PC-9 (cell line): ENCODE results near the gene BICDL2. TPM values are rescaled to one million over a fixed set of nuclear protein-coding genes. Genes with fewer than 3 reads are reported as not detected.
"Not testable (repeated sequence)": the region's sequence is repeated elsewhere in the genome, so short reads cannot be mapped to it uniquely, and the experiment has no call there.

ENCODE experiments used
- BruUV-seq: library from RNA; stranded (reverse); fragments of 400-500 nt; replicated peaks from 2 replicates; lab custom pipeline; 2021; lab: Mats Ljungman, UMichigan
- CTCF ChIA-PET: fragments of 300-600 bp; sonication (Branson Sonifier 250); formaldehyde crosslinking; loops from one replicate; lab custom pipeline; 2022; ENCODE audit warnings: antibody characterized with exemption; lab: Charles Lee
- POLR2A ChIA-PET: fragments of 300-600 bp; sonication (Branson Sonifier 250); formaldehyde crosslinking; loops from one replicate; lab custom pipeline; 2022; ENCODE audit warnings: antibody characterized with exemption; ENCODE audit not compliant: unreplicated experiment; lab: Charles Lee
- DNase-seq, 2 experiments: peaks; one replicate each; pipeline versions ENCODE4 v3.0.0 to v3.0.0-alpha.2; 2015 to 2022; ENCODE audit warnings: mixed read lengths in 1 of 2
- H2AFZ ChIP-seq: fragments of 200-600 bp; sonication (generic); 2 replicates; pipeline ENCODE4 v1.8.1; 2017; ENCODE audit warnings: antibody characterized with exemption
- H3F3A ChIP-seq: fragments of 200-600 bp; sonication (generic); 2 replicates; pipeline ENCODE4 v1.8.1; 2017; ENCODE audit warnings: antibody characterized with exemption, mild to moderate bottlenecking, low read depth; ENCODE audit not compliant: insufficient read depth
- H3K27ac ChIP-seq: fragments of 200-600 bp; sonication (generic); 2 replicates; pipeline ENCODE4 v1.6.1; 2016; ENCODE audit warnings: mixed run types
- H3K27me3 ChIP-seq: fragments of 200-600 bp; sonication (generic); 2 replicates; pipeline ENCODE4 v1.6.1; 2016; ENCODE audit warnings: low read depth, mixed run types; ENCODE audit not compliant: insufficient read depth
- H3K36me3 ChIP-seq: fragments of 200-600 bp; sonication (generic); 2 replicates; pipeline ENCODE4 v1.6.1; 2016; ENCODE audit warnings: low read depth, mixed run types
- H3K4me1 ChIP-seq: fragments of 200-600 bp; sonication (generic); replicated peaks from 2 replicates; pipeline ENCODE4 v1.6.1; 2016; ENCODE audit warnings: mixed run types; ENCODE audit not compliant: insufficient read depth
- H3K4me2 ChIP-seq: fragments of 200-600 bp; sonication (generic); 2 replicates; pipeline ENCODE4 v1.6.1; 2017; ENCODE audit warnings: mixed run types
- H3K4me3 ChIP-seq: fragments of 200-600 bp; sonication (generic); 2 replicates; pipeline ENCODE4 v1.6.1; 2016; ENCODE audit warnings: mixed run types
- H3K79me2 ChIP-seq: fragments of 200-600 bp; sonication (generic); 2 replicates; pipeline ENCODE4 v1.6.1; 2017; ENCODE audit warnings: low read depth, mixed run types
- H3K9me2 ChIP-seq: fragments of 200-600 bp; sonication (generic); 2 replicates; pipeline ENCODE4 v1.8.1; 2017; ENCODE audit warnings: mild to moderate bottlenecking; ENCODE audit not compliant: insufficient read depth
- H3K9me3 ChIP-seq: fragments of 200-600 bp; sonication (generic); 2 replicates; pipeline ENCODE4 v1.8.1; 2016; ENCODE audit warnings: low read depth; ENCODE audit not compliant: insufficient read depth
- H4K20me1 ChIP-seq: fragments of 200-600 bp; sonication (generic); 2 replicates; pipeline ENCODE4 v1.8.1; 2017; ENCODE audit not compliant: insufficient read depth
- EZH2 ChIP-seq: fragments of 200-600 bp; sonication (generic); IDR thresholded peaks from 2 replicates; pipeline ENCODE4 v1.8.0; 2017; ENCODE audit warnings: antibody characterized with exemption, low read depth
- intact Hi-C: fragments of 100-400 bp; cut with micrococcal nuclease; formaldehyde crosslinking; loops from one replicate; pipeline ENCODE4 v1.10.0; 2022; ENCODE audit not compliant: unreplicated experiment
- total RNA-seq: library from RNA; stranded (reverse); gene quantifications from 2 replicates; pipeline ENCODE4 v1.2.3, GENCODE V29; 2021
- TF ChIP-seq, protein P1 (sequence below): fragments of 200-600 bp; sonication (generic); conservative IDR thresholded peaks from 2 replicates; pipeline ENCODE4 v1.6.1; 2017; ENCODE audit warnings: mixed run types, antibody characterized with exemption, mild to moderate bottlenecking, moderate library complexity

BICDL2 gene
- total RNA-seq, 1 experiment from 2014 or later = 57.9 TPM

DNA sequence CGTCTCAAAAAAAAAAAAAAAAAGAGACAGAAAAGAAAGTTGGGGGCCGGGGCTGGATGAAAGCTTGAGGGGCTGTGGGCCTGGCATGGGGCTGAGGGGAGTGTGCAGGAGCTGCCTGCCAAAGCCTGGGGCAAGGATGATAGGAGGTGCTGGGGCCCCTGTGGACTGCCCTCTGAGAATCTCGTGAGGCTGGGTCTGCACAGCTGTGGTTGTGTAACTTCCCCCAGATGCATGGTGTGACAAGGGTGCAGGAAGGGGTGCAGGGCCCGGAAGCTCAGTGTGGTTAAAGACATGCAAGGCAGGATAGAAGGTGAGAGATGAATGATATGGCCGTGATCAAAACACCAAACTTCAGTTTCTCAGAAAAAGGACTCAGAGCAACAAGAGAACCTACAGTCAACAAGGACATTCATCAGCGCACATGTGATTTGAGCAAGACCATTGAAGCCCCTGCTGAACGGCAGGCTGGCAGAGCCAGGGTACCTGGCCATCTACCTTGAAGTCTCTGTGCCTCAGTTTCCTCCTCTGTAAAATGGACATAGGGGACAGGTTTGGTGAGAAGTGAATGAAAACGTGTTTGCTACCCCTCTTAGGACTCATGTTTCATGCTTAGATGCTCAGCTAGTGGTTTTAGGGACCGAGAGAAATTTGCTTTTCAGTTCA, 38.2 kb upstream of the BICDL2 start:
- intact Hi-C loops = no loop called here
- Histone ChIP-seq H3K27me3 (peaks cover 10% of the 10 kb centered on the region), H3K9me3 (no peaks in the 10 kb centered on the region), H3K79me2 (no peaks in the 10 kb centered on the region), H3K4me3 (no peak overlapping the region), H2AFZ (no peak overlapping the region), H3K36me3 (no peaks in the 10 kb centered on the region), H4K20me1 (no peaks in the 10 kb centered on the region), H3K4me2 (no peak overlapping the region), H3F3A (0 out of 2 replicates have a peak, but pooled peaks cover 6% of the 10 kb centered on the region), H3K27ac (no peak overlapping the region), H3K9me2 (no peaks in the 10 kb centered on the region), H3K4me1 (peaks cover 15% of the 10 kb centered on the region)
- ChIA-PET POLR2A (no interaction called here), CTCF (no interaction called here)
- no peak for TF ChIP-seq EZH2
- TF ChIP-seq, protein P1, sequence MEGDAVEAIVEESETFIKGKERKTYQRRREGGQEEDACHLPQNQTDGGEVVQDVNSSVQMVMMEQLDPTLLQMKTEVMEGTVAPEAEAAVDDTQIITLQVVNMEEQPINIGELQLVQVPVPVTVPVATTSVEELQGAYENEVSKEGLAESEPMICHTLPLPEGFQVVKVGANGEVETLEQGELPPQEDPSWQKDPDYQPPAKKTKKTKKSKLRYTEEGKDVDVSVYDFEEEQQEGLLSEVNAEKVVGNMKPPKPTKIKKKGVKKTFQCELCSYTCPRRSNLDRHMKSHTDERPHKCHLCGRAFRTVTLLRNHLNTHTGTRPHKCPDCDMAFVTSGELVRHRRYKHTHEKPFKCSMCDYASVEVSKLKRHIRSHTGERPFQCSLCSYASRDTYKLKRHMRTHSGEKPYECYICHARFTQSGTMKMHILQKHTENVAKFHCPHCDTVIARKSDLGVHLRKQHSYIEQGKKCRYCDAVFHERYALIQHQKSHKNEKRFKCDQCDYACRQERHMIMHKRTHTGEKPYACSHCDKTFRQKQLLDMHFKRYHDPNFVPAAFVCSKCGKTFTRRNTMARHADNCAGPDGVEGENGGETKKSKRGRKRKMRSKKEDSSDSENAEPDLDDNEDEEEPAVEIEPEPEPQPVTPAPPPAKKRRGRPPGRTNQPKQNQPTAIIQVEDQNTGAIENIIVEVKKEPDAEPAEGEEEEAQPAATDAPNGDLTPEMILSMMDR = no peak
- BruUV-seq = no TSS peak
- DNase-seq = no peak

DNA sequence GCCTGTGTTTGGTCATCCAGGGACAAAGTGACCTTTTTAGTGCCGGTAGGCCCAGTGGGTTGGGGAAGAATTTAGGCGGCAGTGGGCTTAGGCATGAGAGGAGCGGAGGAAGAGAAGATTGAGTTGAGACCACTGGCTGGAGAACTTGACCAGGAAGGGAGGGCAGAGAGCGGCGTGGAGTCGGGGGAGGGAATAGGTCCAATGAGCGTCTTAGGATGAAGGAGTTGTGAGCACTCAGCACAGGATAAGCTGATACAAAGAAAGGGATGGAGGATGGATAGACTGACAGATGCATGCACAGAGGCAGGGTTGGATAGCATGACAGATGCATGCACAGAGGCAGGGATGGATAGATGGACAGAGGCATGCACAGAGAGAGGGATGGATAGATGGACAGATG, 36.7 kb upstream of the BICDL2 start:
- Histone ChIP-seq H3K9me3 (no peaks in the 10 kb centered on the region), H4K20me1 (no peaks in the 10 kb centered on the region), H3K9me2 (no peaks in the 10 kb centered on the region), H3K79me2 (no peaks in the 10 kb centered on the region), H3K27ac (no peak overlapping the region), H2AFZ (no peak overlapping the region), H3K36me3 (no peaks in the 10 kb centered on the region), H3K4me3 (no peak overlapping the region), H3F3A (0 out of 2 replicates have a peak, but pooled peaks cover 6% of the 10 kb centered on the region), H3K27me3 (no peaks in the 10 kb centered on the region; the same call in 1 of the 2 replicates), H3K4me1 (peaks cover 12% of the 10 kb centered on the region), H3K4me2 (no peak overlapping the region)
- TF ChIP-seq, protein P1 = no peak
- no peak for TF ChIP-seq EZH2
- ChIA-PET POLR2A (no interaction called here), CTCF (no interaction called here)
- BruUV-seq = no TSS peak
- intact Hi-C loops = no loop called here
- no peak for DNase-seq

DNA sequence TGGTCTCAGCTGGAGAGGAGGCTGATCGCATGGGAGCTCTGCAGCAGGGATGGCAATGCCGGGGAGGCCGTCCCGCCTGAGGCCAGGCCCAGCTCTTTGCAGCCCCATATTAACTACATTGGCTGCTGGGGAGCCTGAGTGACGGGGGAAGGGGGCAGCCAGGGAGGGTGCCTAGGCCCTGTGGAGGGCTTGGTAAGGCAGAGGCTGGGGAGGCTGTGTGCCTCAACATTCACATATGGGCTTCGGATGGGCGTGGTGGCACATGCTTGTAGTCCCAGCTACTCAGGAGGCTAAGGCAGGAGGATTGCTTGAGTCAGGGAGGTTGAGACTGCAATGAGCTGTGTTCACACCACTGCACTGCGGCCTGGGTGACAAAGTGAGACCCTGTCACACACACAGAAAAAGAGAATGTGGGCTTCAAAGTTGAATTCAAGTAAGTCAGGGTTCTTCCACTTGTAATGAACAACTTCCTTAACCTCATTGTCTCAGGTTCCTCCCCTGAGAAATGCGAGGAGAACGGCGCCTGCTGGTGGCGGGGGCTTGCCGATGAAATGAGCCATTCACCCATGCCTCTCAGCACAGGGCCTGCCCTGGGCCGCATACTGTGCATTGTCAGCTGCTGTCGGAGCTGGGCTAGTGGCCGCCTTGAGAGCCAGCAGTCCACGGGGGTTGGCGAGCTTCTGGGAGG, 36.0 kb upstream of the BICDL2 start:
- DNase-seq, H3K9me2 ChIP-seq, H3K27ac ChIP-seq, H3K27me3 ChIP-seq, H2AFZ ChIP-seq, H4K20me1 ChIP-seq, H3F3A ChIP-seq, BruUV-seq, CTCF ChIA-PET, H3K9me3 ChIP-seq, H3K4me2 ChIP-seq, POLR2A ChIA-PET, H3K79me2 ChIP-seq, H3K36me3 ChIP-seq, H3K4me3 ChIP-seq, intact Hi-C loops: not testable (repeated sequence)
- H3K4me1 ChIP-seq = peaks cover 12% of the 10 kb centered on the region

GRCh38 chr16:3072148-3072547, 35.4 kb upstream of the BICDL2 start:
- H3F3A ChIP-seq, intact Hi-C loops, POLR2A ChIA-PET: not testable (repeated sequence)

More at GRCh38 chr16:3072148-3072547, 35.4 kb upstream of the BICDL2 start:
- CTCF ChIA-PET, H2AFZ ChIP-seq, H3K9me2 ChIP-seq, DNase-seq, H4K20me1 ChIP-seq, H3K36me3 ChIP-seq, H3K79me2 ChIP-seq, BruUV-seq, H3K4me2 ChIP-seq, H3K4me3 ChIP-seq, H3K9me3 ChIP-seq, H3K27ac ChIP-seq, H3K27me3 ChIP-seq: not testable (repeated sequence)
- H3K4me1 ChIP-seq = peaks cover 12% of the 10 kb centered on the region
